CD4-positive, alpha-beta T cell treated with Interferon alpha-2 for 1 hour (primary cell): ENCODE results near the gene TAS1R1.
"Not testable (repeated sequence)": the region's sequence is repeated elsewhere in the genome, so short reads cannot be mapped to it uniquely, and the experiment has no call there.

ENCODE experiments used
- DNase-seq, 2 donors: peaks; one replicate each; pipeline ENCODE4 v3.0.0-alpha.2; 2020 to 2022

TAS1R1 gene

GRCh38 chr1:6592441-6592840, 37.3 kb downstream of the TAS1R1 start:
- DNase-seq: no peak

DNA sequence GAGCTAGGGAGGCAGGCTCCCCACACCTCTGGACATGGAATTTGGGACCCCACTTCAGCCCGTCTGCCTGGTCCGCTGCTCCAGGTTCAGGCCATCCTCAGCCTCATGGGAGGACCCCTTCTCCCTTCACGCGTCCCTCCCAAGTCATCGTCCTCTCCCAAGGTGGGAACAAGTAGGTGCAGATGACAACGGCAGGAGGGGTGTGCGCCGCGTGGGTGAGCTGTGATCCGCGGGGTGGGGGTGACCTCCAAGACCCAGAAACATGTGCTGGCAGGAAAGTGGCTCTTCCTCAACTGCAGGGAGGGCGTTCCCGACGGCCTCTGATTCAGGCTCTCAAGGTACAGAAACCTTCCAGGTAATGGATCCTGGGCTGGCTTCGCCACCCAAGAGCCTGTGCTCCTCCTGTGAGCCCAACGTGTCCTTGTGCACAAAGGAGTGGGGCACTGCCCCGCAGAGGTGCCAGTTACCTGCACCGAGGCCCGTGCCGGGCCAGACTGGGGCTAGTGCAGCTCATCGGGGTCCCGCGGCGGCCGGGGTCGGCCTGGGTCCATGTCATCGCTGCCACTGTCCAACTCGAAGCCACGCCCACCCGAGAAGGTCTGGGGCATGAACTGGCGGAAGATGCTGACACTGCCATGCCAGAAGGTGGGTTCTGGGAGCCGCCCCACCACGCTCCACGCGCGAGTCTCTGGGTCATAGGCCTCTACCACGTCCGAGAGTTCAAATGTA, 37.9 kb downstream of the TAS1R1 start:
- DNase-seq: no peak

DNA sequence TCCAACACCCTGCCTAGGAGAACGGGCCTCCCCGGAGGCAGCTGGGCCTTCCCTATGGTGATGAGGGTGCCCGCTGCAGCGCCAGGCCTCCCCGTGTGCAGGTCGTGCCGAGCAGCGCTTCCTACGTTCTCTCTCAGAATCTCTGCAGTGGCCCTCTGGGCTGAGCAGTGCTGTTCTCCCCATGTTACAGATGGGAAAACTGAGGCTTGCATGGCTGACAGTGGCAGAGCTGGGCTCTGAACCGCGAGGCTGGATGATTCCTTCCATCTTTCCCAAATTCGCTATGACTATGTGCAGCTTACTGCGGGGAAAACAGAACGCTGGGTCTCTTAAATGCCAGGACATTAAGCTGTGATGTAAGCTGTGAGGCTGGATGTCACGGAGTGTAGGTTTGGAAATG, 38.7 kb downstream of the TAS1R1 start:
- no peak for DNase-seq

DNA sequence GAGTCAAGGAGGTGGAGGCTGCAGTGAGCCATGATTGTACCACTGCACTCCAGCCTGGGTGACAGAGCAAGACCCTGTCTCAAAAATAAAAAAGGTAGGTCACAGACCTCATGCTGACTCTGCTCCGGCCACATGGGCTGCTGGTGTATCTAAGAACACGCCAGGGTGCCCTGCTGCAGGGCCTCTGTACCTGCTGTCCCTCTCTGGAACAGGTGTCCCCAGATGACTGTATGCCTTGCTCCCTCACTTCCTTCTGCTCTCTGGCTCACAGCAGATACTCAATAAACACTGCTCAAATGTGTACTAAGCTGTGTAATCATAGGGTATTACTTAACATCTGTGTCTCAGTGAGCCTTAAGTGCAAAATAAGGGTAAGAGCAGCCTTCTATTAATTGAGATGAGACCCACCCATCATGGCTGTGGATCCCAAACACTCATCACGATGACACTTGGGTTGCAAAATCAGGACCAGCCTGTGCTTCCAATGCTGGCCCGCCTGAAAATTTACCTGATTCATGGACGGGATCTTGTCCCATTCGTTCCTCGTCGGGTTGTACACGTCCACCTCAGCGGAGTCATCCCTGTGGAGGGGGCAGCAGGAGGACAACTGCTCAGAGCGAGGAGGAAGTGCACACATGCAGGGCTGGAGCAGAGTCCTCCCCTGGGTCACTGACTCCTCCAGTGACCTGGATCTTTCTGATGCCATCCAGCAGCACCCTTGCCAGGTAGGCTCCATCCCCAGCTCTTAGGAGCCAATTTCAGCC, 40.1 kb downstream of the TAS1R1 start:
- no peak for DNase-seq

DNA sequence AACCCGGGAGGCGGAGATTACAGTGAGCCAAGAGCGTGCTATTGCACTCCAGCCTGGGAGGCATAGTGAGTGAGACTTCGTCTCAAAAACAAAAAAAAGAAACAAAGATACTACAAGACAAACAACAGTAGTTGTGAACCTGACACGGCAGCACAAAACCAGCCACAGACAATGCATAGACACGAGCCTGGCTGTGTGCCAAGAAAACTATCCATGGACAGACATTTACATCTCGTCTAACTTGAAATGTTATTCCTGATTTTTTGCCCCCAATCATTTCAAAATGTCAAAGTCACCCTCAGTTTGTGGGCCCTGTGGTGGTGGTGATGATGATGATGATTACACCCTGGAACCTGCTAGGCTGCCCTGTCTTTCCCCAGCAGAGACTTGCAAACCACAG, 41.2 kb downstream of the TAS1R1 start:
- no peak for DNase-seq

GRCh38 chr1:6596886-6597776, 42.0 kb downstream of the TAS1R1 start:
- no peak for DNase-seq

- DNase-seq: no peak
Observed at GRCh38 chr1:6597777-6598131, 42.6 kb downstream of the TAS1R1 start.

DNA sequence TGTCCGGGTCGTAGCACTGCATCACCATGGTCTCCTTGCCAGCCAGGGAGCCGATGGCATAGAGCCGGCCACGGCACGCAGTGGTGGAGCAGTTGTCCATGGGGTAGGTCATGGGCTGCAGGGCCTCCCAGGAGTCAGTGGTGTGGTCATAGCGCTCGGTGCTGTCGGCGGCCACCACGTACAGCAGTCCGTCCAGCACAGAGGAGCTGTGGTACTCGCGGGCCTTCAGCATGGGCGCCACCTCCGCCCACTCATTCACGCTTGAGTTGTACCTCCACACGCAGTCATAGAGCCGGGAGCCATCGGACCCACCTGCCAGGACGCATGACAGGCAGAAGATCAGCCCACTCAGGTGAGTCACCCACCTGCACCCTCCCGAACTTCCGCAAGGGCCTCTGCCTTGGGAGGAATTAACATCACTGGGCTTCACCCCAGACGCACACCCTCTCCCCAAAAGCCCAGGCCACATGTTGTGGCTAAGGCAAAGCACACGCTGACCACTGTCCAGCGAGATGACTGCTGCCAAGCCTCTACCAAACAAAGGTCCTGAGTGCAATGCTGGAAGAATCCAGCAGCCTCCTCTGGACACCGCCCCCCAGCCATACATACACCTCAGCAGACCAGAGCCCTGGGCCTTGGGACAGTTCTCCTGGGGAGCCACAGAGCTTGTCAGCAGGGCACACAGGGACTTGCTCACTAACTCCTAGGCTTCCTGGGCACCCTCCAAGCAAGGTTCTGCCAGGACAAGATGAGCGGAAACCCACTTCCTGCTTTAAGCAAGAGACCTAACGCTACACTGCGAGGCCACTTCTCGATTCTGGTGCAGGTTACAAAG, 44.3 kb downstream of the TAS1R1 start:
- peak; percentile 33 to 61 for DNase-seq

GRCh38 chr1:6599991-6600390, 44.9 kb downstream of the TAS1R1 start:
- not testable (repeated sequence) for DNase-seq

GRCh38 chr1:6600410-6601048, 45.4 kb downstream of the TAS1R1 start:
- no peak for DNase-seq

- DNase-seq: peak; percentile 74 to 79
Observed at GRCh38 chr1:6601049-6601922, 46.2 kb downstream of the TAS1R1 start.

DNA sequence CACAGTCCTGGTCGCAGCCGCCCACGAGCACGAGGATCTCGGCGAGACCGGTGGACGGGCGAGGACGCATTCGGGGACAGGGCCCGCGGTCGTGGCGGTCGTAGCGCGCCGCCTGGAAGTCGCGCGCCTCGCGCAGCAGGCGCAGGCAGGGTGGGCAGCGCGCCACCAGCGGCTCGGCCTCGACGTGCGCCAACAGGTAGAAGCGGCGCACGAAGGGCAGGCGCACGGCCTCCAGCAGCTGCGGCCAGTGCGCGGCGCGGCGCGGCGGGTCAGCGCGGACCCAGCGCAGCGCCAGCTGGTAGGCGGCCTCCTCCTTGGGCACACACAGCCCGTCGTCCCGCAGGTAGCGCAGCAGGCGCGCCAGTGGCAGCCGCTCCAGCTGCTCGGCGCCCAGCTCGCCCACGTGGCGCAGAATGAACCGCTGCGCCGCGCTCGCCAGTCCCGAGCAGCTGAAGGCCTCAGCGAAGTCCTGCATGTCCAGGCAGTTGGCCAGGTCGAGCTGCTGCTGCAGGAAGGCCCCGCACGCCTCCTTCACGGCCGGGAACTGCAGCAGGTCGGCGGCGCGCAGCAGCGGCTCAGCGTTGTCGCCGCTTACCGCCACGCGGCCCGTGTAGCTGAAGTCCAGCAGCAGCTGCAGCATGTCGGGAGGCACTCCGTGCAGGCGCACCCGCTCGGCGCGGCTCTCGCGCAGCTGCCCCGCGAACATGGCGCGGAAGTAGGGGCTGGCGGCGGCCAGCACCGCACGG, 47.0 kb downstream of the TAS1R1 start:
- DNase-seq: no peak

DNA sequence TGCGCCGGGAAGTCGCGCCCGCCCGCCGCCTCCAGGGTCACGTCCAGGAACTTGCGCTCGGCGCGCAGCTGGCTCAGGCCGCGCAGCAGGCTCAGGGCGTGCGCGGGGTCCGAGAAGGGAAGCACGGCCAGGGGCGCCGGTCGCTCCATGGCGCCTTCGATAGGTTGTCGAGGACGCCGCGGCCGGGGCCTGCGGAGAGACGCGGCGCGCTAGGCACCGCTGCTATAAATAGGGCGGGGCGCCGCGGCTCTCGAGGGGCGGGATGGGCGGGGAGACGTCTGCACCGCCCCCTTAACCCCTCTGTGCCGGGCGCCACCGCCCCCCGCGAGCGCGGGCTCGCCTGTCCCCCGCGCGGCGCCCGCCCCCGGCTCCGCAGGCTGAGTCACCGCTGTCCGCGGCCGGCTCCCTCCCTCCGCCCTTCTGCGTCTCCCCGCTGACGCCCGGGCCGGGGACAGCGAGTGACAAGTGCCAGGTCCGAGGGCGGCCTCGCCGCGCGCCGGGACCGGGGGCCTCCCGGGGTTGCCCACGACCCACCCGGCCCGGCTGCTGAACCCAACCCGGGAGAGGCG, 47.6 kb downstream of the TAS1R1 start, which contains the start of gene KLHL21:
Gene KLHL21, minus strand, starts transcription at position 201 of the 569 bp plus-strand sequence. Its CDS starts 52 bp downstream, at position 149.
- peak; percentile 82 to 87 for DNase-seq

DNA sequence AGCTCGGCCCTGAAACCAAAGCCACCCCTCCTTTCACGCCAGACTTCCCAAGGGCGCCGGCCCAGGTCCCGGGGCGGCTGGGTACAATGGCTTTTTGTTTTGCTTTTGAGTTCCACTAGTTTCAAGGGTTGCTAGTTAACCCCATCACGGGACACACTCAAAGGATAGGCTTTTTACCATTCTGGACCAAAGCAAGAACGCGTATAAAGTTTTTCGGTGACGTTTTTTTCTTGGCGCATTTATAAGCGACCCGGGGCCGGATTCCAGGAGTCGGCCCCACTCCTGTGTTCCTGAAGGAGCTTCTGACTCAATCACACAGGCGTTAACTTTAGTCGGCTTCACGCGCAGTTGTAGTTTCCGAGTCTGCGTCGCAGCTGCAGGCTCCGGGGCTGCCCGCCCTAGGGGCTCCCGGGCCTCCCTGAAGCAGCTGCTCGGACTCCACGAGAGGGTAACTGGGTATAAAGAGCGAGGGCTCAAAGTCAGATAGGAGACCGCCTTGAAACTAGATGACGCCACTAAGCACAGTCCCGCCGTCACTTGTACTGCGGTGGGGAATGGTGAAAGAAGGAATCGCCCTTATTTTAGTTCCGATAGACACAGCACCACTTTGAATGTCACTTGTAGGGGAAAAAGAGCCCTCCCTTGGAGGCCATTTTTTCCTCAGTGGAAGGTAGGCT, 48.3 kb downstream of the TAS1R1 start:
- peak; percentile 59 to 66 for DNase-seq

DNA sequence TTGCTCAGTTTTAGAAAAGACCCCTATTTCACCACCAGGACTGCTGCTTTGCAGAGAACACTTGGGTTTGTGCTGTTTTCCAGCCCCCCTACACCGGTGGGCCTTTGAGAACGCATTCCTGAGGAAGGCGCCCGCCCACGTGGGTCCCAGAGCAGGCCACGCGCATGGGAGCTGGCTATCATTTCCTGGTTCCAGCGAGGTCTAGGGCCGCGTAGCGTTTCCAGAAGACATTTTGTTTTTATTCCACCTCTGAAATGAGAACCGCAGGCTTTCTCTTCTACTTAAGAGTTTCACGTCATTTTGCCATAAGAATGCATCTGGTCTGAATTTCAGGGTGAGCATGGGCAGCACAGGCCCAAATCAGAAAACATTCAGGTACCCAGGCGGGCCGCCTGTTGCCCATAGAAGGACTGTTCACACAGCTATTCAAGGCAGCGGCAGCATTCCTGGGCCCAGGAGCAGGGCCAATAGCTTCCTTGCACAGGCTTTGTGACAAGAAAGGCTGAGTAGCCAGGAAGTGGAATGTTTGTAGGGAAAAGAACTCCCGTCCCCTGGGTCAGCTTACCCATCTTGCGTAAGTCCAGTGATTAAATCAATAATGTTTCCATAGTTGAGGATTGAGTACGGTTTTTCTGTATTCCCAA, 48.9 kb downstream of the TAS1R1 start:
- DNase-seq: no peak

DNA sequence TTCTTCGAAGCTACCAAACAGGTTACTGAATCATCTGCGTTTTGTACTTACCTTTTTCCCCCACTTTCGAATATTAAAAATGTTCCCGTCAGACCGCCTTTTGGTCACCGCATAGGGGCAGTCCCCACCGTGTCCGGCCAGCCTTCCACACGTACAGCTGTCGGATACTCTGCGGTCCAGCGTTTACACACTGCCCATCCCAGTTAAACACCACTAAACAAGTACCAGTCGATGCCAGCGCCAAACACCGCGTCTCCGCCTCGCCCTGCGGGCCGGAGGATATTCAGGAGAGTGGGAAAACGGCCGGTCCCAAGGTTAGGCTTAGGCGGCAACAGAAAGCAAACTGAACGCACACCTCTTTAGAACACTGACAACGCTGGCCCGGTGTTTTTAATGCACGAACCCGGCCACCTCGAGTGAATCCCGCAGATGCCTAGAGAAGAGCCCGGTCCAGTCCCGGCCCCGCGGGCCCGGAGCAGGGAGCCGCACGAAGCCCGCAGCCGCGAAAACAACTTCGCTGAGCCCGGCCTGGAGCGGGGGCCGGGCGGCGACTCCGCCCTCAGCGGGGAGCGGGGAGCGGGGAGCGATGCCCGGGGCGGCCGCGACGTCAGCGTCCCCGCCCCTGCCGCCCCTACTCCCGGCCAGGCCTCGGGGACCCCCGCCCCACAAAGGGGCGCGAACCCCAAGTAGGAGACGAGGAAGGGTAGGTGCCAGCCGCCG, 57.7 kb downstream of the TAS1R1 start:
- no peak for DNase-seq

- DNase-seq: peak; percentile 99 to 100
Observed at GRCh38 chr1:6613361-6614018, 58.4 kb downstream of the TAS1R1 start, which contains the start of gene PHF13. TSS of gene PHF13 (plus strand) at chr1:6613731. CDS start at chr1:6614067, 336 bp downstream.
